Upper lobe of left lung (tissue), 6 donors: ENCODE data around the gene F11R. TPM values are rescaled to one million over a fixed set of nuclear protein-coding genes. Genes with fewer than 3 reads are reported as not detected.
"Not testable (repeated sequence)": the region's sequence is repeated elsewhere in the genome, so short reads cannot be mapped to it uniquely, and the experiment has no call there.

Experiments used
- ATAC-seq, 2 donors: fragments of 200-7000 bp; cut with Tn5 transposase; one replicate each; pipeline ENCODE4 v1.9.1; 2022; ENCODE audit warnings: mild to moderate bottlenecking in 2 of 2, moderate library complexity in 2 of 2; ENCODE audit not compliant: low FRiP score in 2 of 2
- DNase-seq, 2 donors: peaks; one replicate each; pipeline ENCODE4 v3.0.0-alpha.2; 2019 to 2020
- H3K27ac ChIP-seq, 4 donors: fragments of 200-600 bp; sonication (generic); one replicate each; pipeline ENCODE4 v1.5.1; 2016 to 2019
- H3K27me3 ChIP-seq, 4 donors: fragments of 200-600 bp; sonication (generic); one replicate each; pipeline ENCODE4 v1.5.1; 2017 to 2019
- H3K36me3 ChIP-seq, 4 donors: fragments of 200-600 bp; sonication (generic); one replicate each; pipeline ENCODE4 v1.5.1; 2016 to 2019
- H3K4me1 ChIP-seq, 4 donors: fragments of 200-600 bp; sonication (generic); one replicate each; pipeline ENCODE4 v1.5.1; 2018 to 2019
- H3K4me3 ChIP-seq, 4 donors: fragments of 200-600 bp; sonication (generic); one replicate each; pipeline ENCODE4 v1.5.1; 2017 to 2019; ENCODE audit warnings: mild to moderate bottlenecking in 2 of 4, moderate library complexity in 1 of 4
- H3K9me3 ChIP-seq, 4 donors: fragments of 200-600 bp; sonication (generic); one replicate each; pipeline ENCODE4 v1.5.1; 2018 to 2019
- EP300 ChIP-seq, 4 donors: sonication (generic); formaldehyde crosslinking; IDR thresholded peaks; one replicate each; pipeline ENCODE4 v1.5.1; 2017; ENCODE audit warnings: antibody characterized with exemption in 4 of 4, control low read depth in 2 of 4
- POLR2A ChIP-seq, 4 donors: fragments of 450-650 bp; IDR thresholded peaks; one replicate each; pipeline ENCODE4 v1.5.1; 2016 to 2017; ENCODE audit warnings: antibody characterized with exemption in 4 of 4, mild to moderate bottlenecking in 2 of 4
- POLR2AphosphoS5 ChIP-seq, 2 donors: sonication (generic); formaldehyde crosslinking; IDR thresholded peaks; one replicate each; pipeline ENCODE4 v1.5.1; 2017; ENCODE audit warnings: antibody characterized with exemption in 2 of 2
- WGBS, 2 donors: methylation state at CpG; one replicate each; pipeline ENCODE4 v1.1.5; 2017 to 2018; 5-methylcytosine and 5-hydroxymethylcytosine counted together
- total RNA-seq, 6 donors: library from RNA; depleted of rRNA in 4 of 6; stranded (reverse); fragments of >200 nt in 4 of 6; gene quantifications; one replicate each; pipeline versions ENCODE4 v1.1.0 to v1.2.1, GENCODE V29; 2016 to 2021
- TF ChIP-seq, protein P1 (sequence below), 6 experiments: fragments of 450-650 bp in 4 of 6; fragments of 200-600 bp in 2 of 6; sonication (generic) in 2 of 6; IDR thresholded peaks; one replicate each; pipeline ENCODE4 v1.5.1; 2016 to 2019; ENCODE audit warnings: antibody characterized with exemption in 6 of 6
- donor health status: DM: no; HTN: no; CAD: no; lungs with moderate emphysema.
- donor health status: DM: no; HTN: yes; CAD: no; lungs with severe emphysema.

F11R gene
- total RNA-seq, 6 donors from 2014 or later, result 99.0 to 209 (median 172) TPM

DNA sequence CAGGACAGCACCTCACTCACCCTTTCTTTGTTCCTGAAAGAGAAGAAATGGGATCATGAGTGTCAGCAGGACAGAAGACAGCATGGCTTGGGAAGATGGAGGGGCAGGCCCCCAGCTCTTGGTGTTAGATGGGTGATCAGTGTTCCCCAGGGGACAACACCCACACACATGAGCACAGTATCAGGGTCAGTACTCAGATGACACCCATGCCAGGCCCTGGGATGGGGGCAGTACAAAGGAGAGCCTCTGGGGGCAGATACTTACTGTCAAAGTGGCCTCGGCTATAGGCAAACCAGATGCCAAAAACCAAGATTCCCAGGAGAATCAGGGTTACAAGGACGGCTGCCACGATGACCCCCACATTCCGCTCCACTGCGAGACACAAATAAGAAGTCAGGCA lies 21.6 kb downstream of the F11R start:
- Histone ChIP-seq H3K4me1 (peaks cover 12 to 30% (median 19%) of the 10 kb centered on the region in 4 donors), H3K36me3 (peaks cover 26 to 56% (median 32%) of the 10 kb centered on the region in 4 donors), H3K27ac (peak overlapping the region in 3 of 4 donors; percentile 66 to 89 (median 81)), H3K4me3 (no peak overlapping the region), H3K9me3 (no peaks in the 10 kb centered on the region), H3K27me3 (no peaks in the 10 kb centered on the region)
- WGBS, 2 donors, result 94 to 100% methylated on average over 5 of the region's 5 CpGs
- TF ChIP-seq EP300 (IDR thresholded peaks at IDR 0.05), result no peak
- no peak for TF ChIP-seq POLR2A (IDR thresholded peaks at IDR 0.05)
- TF ChIP-seq, protein P1, sequence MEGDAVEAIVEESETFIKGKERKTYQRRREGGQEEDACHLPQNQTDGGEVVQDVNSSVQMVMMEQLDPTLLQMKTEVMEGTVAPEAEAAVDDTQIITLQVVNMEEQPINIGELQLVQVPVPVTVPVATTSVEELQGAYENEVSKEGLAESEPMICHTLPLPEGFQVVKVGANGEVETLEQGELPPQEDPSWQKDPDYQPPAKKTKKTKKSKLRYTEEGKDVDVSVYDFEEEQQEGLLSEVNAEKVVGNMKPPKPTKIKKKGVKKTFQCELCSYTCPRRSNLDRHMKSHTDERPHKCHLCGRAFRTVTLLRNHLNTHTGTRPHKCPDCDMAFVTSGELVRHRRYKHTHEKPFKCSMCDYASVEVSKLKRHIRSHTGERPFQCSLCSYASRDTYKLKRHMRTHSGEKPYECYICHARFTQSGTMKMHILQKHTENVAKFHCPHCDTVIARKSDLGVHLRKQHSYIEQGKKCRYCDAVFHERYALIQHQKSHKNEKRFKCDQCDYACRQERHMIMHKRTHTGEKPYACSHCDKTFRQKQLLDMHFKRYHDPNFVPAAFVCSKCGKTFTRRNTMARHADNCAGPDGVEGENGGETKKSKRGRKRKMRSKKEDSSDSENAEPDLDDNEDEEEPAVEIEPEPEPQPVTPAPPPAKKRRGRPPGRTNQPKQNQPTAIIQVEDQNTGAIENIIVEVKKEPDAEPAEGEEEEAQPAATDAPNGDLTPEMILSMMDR (IDR thresholded peaks at IDR 0.05), result no peak
- TF ChIP-seq POLR2AphosphoS5 (IDR thresholded peaks at IDR 0.05), result no peak
- ATAC-seq (no peak), DNase-seq (no peak)

DNA sequence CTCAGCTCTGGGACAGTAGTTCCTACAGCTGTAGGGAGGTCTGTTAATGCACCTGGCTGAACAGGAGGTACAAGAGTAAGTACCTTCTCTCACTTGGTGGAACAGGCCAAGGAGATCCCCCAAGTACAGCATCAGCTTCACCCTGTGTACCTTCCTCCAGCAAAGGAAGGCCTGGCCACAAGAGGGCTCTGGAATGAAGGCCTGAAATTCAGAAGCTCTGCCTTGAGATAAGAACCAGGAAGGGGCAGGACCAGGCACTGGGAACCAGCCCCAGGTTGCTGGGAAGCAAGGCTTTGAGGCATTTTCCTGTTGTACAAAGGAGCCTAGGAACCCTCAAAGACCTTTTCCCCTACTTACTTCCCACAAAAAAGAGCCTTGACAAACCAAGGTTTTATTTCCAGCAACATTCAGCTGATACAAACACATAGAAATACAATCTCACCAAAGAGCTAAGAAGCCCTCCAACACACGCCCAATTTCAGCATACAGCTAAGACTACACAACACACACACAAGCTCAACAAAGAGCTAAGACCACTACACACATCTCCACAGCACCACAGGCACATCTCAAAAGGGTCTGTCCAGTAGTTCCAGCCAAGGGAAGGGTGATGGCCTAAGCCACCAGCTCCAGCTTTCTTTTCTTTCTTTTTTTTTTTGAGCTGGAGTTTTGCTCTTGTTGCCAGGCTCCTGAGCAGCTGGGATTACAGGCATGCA lies 23.5 kb downstream of the F11R start:
- DNase-seq (peak in 1 of 2 donors; percentile 85), ATAC-seq (peak; percentile 84 to 87)
- peaks cover 12 to 23% (median 20%) of the 10 kb centered on the region in 4 donors for H3K4me1 ChIP-seq
- no peaks in the 10 kb centered on the region for H3K27me3 ChIP-seq
- H3K36me3 ChIP-seq, result peaks cover 26 to 57% (median 32%) of the 10 kb centered on the region in 4 donors
- no peaks in the 10 kb centered on the region for H3K9me3 ChIP-seq
- TF ChIP-seq POLR2A (IDR thresholded peaks at IDR 0.05) (no peak), EP300 (IDR thresholded peaks at IDR 0.05) (peak in 1 of 4 donors; percentile 72), POLR2AphosphoS5 (IDR thresholded peaks at IDR 0.05) (peak; percentile 57 to 83)
- TF ChIP-seq, protein P1 (IDR thresholded peaks at IDR 0.05), result peak; percentile 62 to 84 (median 76)
- H3K27ac ChIP-seq, result peak overlapping the region; percentile 66 to 89 (median 76)
- WGBS, 2 donors, result 65 to 100% methylated on average over 1 of the region's 1 CpG
- no peak overlapping the region for H3K4me3 ChIP-seq

DNA sequence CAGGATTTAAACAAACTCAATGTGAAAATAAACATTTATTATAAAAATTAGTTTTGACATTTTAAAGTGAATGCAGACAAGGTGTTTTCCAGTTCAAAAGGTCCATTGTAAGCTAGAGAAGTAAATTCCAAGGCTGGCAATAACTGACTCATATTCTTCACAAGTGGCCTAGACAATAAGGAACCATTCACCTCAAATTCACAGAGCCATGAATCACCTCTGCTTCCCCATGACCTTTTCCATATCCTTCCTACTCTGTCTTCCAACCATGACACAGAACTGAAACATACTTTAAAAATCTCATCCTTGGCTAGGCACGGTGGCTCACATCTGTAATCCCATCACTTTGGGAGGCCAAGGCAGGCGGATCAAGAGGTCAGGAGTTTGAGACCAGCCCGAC lies 24.8 kb downstream of the F11R start:
- WGBS, 2 donors, result 87 to 91% methylated on average over 3 of the region's 3 CpGs
- TF ChIP-seq EP300 (IDR thresholded peaks at IDR 0.05) (no peak), POLR2AphosphoS5 (IDR thresholded peaks at IDR 0.05) (no peak), POLR2A (IDR thresholded peaks at IDR 0.05) (no peak)
- TF ChIP-seq, protein P1 (IDR thresholded peaks at IDR 0.05), result no peak
- H3K4me3 ChIP-seq, result no peak overlapping the region

DNA sequence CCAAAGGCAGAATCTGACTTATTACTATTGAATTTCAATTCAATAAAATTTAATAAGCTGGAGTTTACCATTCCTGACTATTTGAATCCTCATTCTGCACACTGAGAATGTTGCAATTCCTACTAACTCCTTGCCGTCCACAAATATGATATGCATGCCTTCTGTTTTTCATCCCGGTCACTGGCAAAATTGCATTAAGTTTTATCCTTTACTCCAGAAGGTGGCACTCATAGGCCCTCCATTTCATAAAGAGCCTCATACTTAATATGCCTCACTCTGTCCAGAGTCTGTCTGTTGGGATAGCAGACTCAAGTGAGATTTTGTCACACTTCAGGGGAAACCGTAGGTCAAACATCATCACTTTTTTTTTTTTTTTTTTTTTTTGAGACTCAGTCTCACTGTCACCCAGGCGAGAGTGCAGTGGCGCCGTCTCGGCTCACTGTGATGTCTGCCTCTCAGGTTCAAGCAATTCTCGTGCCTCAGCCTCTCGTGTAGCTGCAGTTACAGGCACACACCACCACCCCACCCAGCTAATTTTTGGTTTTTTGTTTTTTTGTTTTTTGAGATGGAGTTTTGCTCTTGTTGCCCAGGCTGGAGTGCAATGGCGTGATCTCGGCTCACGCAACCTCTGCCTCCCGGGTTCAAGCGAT lies 27.3 kb downstream of the F11R start:
- peak overlapping the region in 1 of 4 donors; percentile 1 for H3K27ac ChIP-seq
- peaks cover 5 to 22% (median 12%) of the 10 kb centered on the region in 4 donors for H3K4me1 ChIP-seq
- ATAC-seq (peak; percentile 54 to 70), DNase-seq (no peak)
- no peak for TF ChIP-seq POLR2AphosphoS5 (IDR thresholded peaks at IDR 0.05)
- TF ChIP-seq, protein P1 (IDR thresholded peaks at IDR 0.05), result peak in 3 of 6 experiments; percentile 28 to 58 (median 28)
- peaks cover 3 to 28% (median 7%) of the 10 kb centered on the region in 4 donors for H3K36me3 ChIP-seq
- H3K9me3 ChIP-seq, result no peaks in the 10 kb centered on the region
- no peaks in the 10 kb centered on the region for H3K27me3 ChIP-seq
- H3K4me3 ChIP-seq, result no peak overlapping the region
- 77 to 80% methylated on average over 14 of the region's 14 CpGs for WGBS, 2 donors

More for the DNA sequence above, 24.8 kb downstream of the F11R start:
- ATAC-seq (no peak), DNase-seq (no peak)
- H3K4me1 ChIP-seq, result peaks cover 5 to 16% (median 10%) of the 10 kb centered on the region in 4 donors
- peak overlapping the region in 1 of 4 donors; percentile 89 for H3K27ac ChIP-seq
- H3K27me3 ChIP-seq, result no peaks in the 10 kb centered on the region
- no peaks in the 10 kb centered on the region for H3K9me3 ChIP-seq
- H3K36me3 ChIP-seq, result peaks cover 26 to 53% (median 30%) of the 10 kb centered on the region in 4 donors

DNA sequence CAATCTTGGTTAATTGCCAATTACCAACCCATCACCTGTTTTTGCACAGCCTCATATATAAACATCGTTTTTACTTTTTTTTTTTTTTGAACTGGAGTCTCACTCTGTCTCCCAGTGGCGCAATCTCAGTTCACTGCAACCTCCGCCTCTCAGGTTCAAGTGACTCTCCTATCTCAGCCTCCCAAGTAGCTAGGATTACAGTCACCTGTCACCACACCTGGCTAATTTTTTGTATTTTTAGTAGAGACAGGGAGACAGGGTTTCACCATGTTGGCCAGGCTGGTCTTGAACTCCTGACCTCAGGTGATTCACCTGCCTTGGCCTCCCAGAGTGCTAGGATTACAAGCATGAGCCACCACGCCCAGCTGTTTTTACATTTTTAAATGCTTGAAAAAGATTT lies 28.9 kb downstream of the F11R start:
- Histone ChIP-seq H3K36me3 (peaks cover 0 to 16% (median 0%) of the 10 kb centered on the region in 4 donors), H3K4me1 (peaks cover 0 to 12% (median 3%) of the 10 kb centered on the region in 4 donors)
- 83 to 88% methylated on average over 4 of the region's 4 CpGs for WGBS, 2 donors
- not testable (repeated sequence) for ATAC-seq, H3K4me3 ChIP-seq, H3K27me3 ChIP-seq, H3K9me3 ChIP-seq, DNase-seq, H3K27ac ChIP-seq
